ENCODE measurements around the gene ABCA2. TPM values are rescaled to one million over a fixed set of nuclear protein-coding genes. Genes with fewer than 3 reads are reported as not detected.
A peak's percentile ranks its signal among the peaks of the same experiment; 100 is the strongest.

The ABCA2 gene
- total RNA-seq, 1 donor: 20.3 TPM

DNA sequence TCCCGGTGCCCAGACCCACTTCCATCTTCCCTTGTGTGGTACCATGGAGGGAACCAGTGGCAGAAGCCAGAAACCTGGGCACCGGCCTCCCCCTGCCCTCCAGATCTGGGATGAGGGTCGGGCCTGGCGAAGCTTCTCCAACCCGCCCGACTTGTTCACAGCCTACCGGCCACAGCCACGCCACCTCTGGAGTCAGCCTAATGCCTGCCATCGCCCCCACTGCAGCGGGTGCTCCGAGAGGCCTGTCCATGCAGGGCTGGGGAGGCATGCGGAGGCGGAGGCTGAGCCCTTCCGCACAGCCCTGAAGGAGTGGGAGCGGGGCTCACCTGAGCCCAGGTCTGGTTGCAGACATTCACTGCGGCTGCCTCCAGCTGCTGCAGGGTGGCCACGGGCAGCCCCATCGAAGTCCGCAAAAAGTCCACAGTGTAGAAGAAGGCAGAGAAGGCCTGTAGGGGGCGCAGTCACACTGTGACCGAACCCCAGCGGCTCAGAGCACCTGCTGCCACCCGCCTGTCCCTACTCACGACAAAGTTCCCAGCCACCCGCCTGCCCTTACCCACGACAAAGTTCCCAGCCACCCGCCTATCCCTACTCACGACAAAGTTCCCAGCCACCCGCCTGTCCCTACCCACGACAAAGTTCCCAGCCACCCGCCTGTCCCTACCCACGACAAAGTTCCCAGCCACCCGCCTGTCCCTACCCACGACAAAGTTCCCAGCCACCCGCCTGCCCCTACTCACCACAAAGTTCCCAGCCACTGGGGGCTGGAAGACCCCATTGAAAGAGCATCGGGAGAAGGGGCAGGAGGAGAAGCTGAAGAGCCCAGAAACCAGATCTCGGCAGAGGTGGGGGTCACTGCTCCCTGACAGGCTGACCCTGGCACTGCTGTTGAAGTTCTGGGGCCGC lies 21.8 kb upstream of the ABCA2 start:
- H2AFZ ChIP-seq (ENCODE audit: low read length): no peak overlapping the region
- TF ChIP-seq, protein P1, sequence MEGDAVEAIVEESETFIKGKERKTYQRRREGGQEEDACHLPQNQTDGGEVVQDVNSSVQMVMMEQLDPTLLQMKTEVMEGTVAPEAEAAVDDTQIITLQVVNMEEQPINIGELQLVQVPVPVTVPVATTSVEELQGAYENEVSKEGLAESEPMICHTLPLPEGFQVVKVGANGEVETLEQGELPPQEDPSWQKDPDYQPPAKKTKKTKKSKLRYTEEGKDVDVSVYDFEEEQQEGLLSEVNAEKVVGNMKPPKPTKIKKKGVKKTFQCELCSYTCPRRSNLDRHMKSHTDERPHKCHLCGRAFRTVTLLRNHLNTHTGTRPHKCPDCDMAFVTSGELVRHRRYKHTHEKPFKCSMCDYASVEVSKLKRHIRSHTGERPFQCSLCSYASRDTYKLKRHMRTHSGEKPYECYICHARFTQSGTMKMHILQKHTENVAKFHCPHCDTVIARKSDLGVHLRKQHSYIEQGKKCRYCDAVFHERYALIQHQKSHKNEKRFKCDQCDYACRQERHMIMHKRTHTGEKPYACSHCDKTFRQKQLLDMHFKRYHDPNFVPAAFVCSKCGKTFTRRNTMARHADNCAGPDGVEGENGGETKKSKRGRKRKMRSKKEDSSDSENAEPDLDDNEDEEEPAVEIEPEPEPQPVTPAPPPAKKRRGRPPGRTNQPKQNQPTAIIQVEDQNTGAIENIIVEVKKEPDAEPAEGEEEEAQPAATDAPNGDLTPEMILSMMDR (IDR thresholded peaks at IDR 0.05; ENCODE audit: extremely low read depth, low read depth, low read length): peak; percentile 49
- no peak overlapping the region for H3K4me3 ChIP-seq (ENCODE audit: insufficient read depth, low read length)
- DNase-seq (ENCODE audit: insufficient read length, low spot score, missing footprints): peak; percentile 97
- H3K4me1 ChIP-seq (ENCODE audit: insufficient read depth, low read length): peaks cover 13% of the 10 kb centered on the region
- peaks cover 5% of the 10 kb centered on the region for H3K79me2 ChIP-seq (ENCODE audit: insufficient read depth, low read length)
- H3K4me2 ChIP-seq (ENCODE audit: insufficient read depth, low read length): no peak overlapping the region
- no peaks in the 10 kb centered on the region for H3K36me3 ChIP-seq (ENCODE audit: insufficient read depth, low read length)
- peaks cover 19% of the 10 kb centered on the region for H4K20me1 ChIP-seq (ENCODE audit: insufficient read depth, low read length)
- H3K27me3 ChIP-seq (ENCODE audit: insufficient read depth, low read length): peaks cover 59% of the 10 kb centered on the region
- H3K27ac ChIP-seq (ENCODE audit: low read depth, low read length): no peak overlapping the region
- no peaks in the 10 kb centered on the region for H3K9me3 ChIP-seq (ENCODE audit: low read depth, low read length)

DNA sequence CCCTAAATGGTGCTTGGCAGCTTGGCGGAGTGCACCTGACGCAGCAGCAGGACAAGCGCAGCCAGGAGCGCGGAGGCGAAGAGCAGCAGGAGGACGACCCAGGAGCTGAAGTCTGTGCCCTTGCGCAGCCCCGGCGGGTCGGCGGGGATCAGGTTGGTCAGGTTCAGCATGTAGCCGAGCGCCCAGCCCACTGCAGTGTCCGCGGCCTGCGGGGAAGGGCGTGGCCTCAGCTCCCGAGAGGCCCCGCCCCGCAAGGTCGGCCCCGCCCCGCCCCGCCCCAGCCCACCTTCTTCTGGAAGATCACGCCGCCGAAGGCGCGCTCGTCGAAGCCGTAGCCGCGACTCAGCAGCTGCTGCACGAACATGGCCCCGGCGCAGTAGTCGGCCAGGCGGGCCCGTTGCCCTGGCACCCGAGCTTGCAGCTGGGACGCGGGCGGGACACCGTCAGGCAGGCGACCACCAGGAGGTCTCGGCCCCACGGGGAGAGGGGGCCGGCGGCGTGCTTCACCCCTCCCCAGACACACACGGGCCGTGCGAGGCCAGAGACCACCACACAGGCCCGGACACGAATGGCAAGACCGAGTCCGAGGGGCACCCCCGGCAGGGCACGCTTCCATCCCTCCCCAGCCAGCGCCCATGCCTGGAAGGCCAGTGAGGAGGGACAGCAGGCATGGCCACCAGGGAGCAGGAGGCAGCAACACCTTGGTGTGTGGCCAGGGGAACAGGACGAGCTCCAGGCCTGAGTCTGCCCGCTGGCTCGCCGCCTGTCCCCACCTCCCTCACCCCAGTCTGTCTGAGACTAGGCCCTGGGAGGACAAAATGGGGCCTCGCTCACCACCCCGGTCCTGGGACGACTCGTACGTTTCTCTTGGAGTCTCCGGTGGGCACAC lies 20.9 kb upstream of the ABCA2 start:
- no peaks in the 10 kb centered on the region for H3K36me3 ChIP-seq (ENCODE audit: insufficient read depth, low read length)
- H3K79me2 ChIP-seq (ENCODE audit: insufficient read depth, low read length): peaks cover 14% of the 10 kb centered on the region
- no peak overlapping the region for H3K4me3 ChIP-seq (ENCODE audit: insufficient read depth, low read length)
- peaks cover 51% of the 10 kb centered on the region for H3K27me3 ChIP-seq (ENCODE audit: insufficient read depth, low read length)
- TF ChIP-seq, protein P1 (IDR thresholded peaks at IDR 0.05; ENCODE audit: extremely low read depth, low read depth, low read length): no peak
- no peak overlapping the region for H3K4me2 ChIP-seq (ENCODE audit: insufficient read depth, low read length)
- H3K9me3 ChIP-seq (ENCODE audit: low read depth, low read length): no peaks in the 10 kb centered on the region
- H2AFZ ChIP-seq (ENCODE audit: low read length): no peak overlapping the region
- H3K4me1 ChIP-seq (ENCODE audit: insufficient read depth, low read length): peaks cover 15% of the 10 kb centered on the region
- no peak for DNase-seq (ENCODE audit: insufficient read length, low spot score, missing footprints)
- peaks cover 27% of the 10 kb centered on the region for H4K20me1 ChIP-seq (ENCODE audit: insufficient read depth, low read length)
- no peak overlapping the region for H3K27ac ChIP-seq (ENCODE audit: low read depth, low read length)

DNA sequence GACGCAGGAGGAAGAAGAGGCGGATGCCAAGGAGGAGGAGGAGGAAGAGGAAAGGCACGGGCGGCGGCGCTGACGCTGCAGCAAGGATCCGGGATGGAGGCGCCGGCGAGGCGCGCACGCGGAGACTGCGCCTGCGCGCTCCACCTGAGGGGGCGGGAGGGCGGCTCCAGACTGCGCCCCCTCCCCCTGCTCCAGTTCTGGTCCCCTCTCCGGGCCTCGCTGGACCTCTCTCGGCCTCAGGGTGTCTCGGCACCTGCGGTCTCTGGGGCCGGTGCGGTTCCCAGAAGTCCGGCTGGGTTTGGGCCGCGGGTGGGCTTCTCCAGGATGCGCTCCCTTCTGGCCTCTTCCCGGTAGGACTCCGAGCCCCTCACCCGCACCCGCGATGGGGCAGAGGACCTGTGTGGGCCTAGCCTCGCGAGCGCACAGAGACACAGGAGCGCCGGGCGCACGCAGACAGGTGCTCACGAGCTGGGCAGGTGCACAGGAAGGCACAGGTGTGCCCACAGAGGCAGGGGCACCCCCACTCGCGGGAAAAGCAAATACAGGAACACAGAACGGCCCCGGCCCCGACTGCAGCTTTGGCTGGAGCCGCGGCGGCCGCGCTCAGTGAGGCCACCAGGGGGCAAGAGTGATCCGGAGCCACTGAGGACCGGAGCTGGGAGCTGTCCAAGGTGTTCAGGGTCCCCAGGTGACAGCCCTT lies 18.2 kb upstream of the ABCA2 start, which contains the start of gene NPDC1:
NPDC1 (minus strand) TSS at position 90 of the 700 bp plus-strand sequence. CDS start 188 bp downstream, outside the sequence.
- TF ChIP-seq, protein P1 (IDR thresholded peaks at IDR 0.05; ENCODE audit: extremely low read depth, low read depth, low read length): peak; percentile 75
- peaks cover 30% of the 10 kb centered on the region for H3K79me2 ChIP-seq (ENCODE audit: insufficient read depth, low read length)
- peaks cover 31% of the 10 kb centered on the region for H3K27me3 ChIP-seq (ENCODE audit: insufficient read depth, low read length)
- DNase-seq (ENCODE audit: insufficient read length, low spot score, missing footprints): peak; percentile 100
- peak within 1 kb of the TSS; percentile 83 for H3K4me3 ChIP-seq (ENCODE audit: insufficient read depth, low read length)
- no peaks in the 10 kb centered on the region for H3K36me3 ChIP-seq (ENCODE audit: insufficient read depth, low read length)
- H3K9me3 ChIP-seq (ENCODE audit: low read depth, low read length): no peaks in the 10 kb centered on the region
- no peak within 1 kb of the TSS for H3K27ac ChIP-seq (ENCODE audit: low read depth, low read length)
- H3K4me1 ChIP-seq (ENCODE audit: insufficient read depth, low read length): peaks cover 15% of the 10 kb centered on the region
- peak within 1 kb of the TSS; percentile 93 for H3K4me2 ChIP-seq (ENCODE audit: insufficient read depth, low read length)
- H4K20me1 ChIP-seq (ENCODE audit: insufficient read depth, low read length): peaks cover 36% of the 10 kb centered on the region
- H2AFZ ChIP-seq (ENCODE audit: low read length): peak within 1 kb of the TSS; percentile 89
